Measurements from ENCODE around the gene SLC5A10.
"Not testable (repeated sequence)": the region's sequence is repeated elsewhere in the genome, so short reads cannot be mapped to it uniquely, and the experiment has no call there.

Gene SLC5A10

GRCh38 chr17:18951941-18952842 lies at the start of gene SLC5A10:
Gene SLC5A10 (plus strand): TSS chr17:18952165. CDS start chr17:18952206, 41 bp downstream.
- DNase-seq (ENCODE audit: low read depth in 2 of 2) = no peak

GRCh38 chr17:18904482-18904881 lies 47.5 kb upstream of the SLC5A10 start:
- no peak for DNase-seq (ENCODE audit: low read depth in 2 of 2)

GRCh38 chr17:18905226-18905625 lies 46.7 kb upstream of the SLC5A10 start:
- no peak for DNase-seq (ENCODE audit: low read depth in 2 of 2)

- no peak for DNase-seq (ENCODE audit: low read depth in 2 of 2)
These were observed 41.6 kb upstream of the SLC5A10 start for GRCh38 chr17:18910326-18910725.

- no peak for DNase-seq (ENCODE audit: low read depth in 2 of 2)
These were observed 41.1 kb upstream of the SLC5A10 start for GRCh38 chr17:18910881-18911280.

GRCh38 chr17:18916816-18917500 lies 35.0 kb upstream of the SLC5A10 start:
- no peak for DNase-seq (ENCODE audit: low read depth in 2 of 2)

- DNase-seq (ENCODE audit: low read depth in 2 of 2) = no peak
These were observed 34.4 kb upstream of the SLC5A10 start for GRCh38 chr17:18917506-18918032.

- DNase-seq (ENCODE audit: low read depth in 2 of 2) = no peak
These were observed 32.0 kb upstream of the SLC5A10 start for GRCh38 chr17:18919963-18920362.

GRCh38 chr17:18920911-18921441 lies 31.0 kb upstream of the SLC5A10 start:
- DNase-seq (ENCODE audit: low read depth in 2 of 2) = no peak

- DNase-seq (ENCODE audit: low read depth in 2 of 2) = no peak
These were observed 30.5 kb upstream of the SLC5A10 start for GRCh38 chr17:18921485-18921884.

GRCh38 chr17:18921912-18922451 lies 30.0 kb upstream of the SLC5A10 start:
- DNase-seq (ENCODE audit: low read depth in 2 of 2) = no peak

GRCh38 chr17:18922596-18922995 lies 29.4 kb upstream of the SLC5A10 start:
- not testable (repeated sequence) for DNase-seq (ENCODE audit: low read depth in 2 of 2)

GRCh38 chr17:18925187-18925586 lies 26.8 kb upstream of the SLC5A10 start:
- DNase-seq (ENCODE audit: low read depth in 2 of 2) = no peak

- DNase-seq (ENCODE audit: low read depth in 2 of 2) = no peak
These were observed 23.3 kb upstream of the SLC5A10 start for GRCh38 chr17:18928628-18929125.

- DNase-seq (ENCODE audit: low read depth in 2 of 2) = no peak
These were observed 19.5 kb upstream of the SLC5A10 start for GRCh38 chr17:18932360-18933055.

- no peak for DNase-seq (ENCODE audit: low read depth in 2 of 2)
These were observed 18.6 kb upstream of the SLC5A10 start for GRCh38 chr17:18933102-18934058.

GRCh38 chr17:18937981-18938691 lies 13.8 kb upstream of the SLC5A10 start:
- no peak for DNase-seq (ENCODE audit: low read depth in 2 of 2)

- no peak for DNase-seq (ENCODE audit: low read depth in 2 of 2)
These were observed 13.3 kb upstream of the SLC5A10 start for GRCh38 chr17:18938692-18939023.

GRCh38 chr17:18944646-18945045 lies 7.3 kb upstream of the SLC5A10 start:
- DNase-seq (ENCODE audit: low read depth in 2 of 2) = no peak

GRCh38 chr17:18946536-18946935 lies 5.4 kb upstream of the SLC5A10 start:
- DNase-seq (ENCODE audit: low read depth in 2 of 2) = no peak
